Neuron (in vitro differentiated cells): ENCODE data around the gene SCN5A.
"Not testable (repeated sequence)": the region's sequence is repeated elsewhere in the genome, so short reads cannot be mapped to it uniquely, and the experiment has no call there.

Experiments
- H2AFZ ChIP-seq: one replicate; pipeline ENCODE4 v1.6.1; 2013; ENCODE audit warnings: low read depth, mild to moderate bottlenecking, inconsistent platforms, low read length, moderate library complexity
- H3K27me3 ChIP-seq: one replicate; pipeline ENCODE4 v1.6.1; 2013; ENCODE audit warnings: low read length; ENCODE audit not compliant: insufficient read depth
- H3K36me3 ChIP-seq: one replicate; pipeline ENCODE4 v1.6.1; 2013; ENCODE audit warnings: low read length; ENCODE audit not compliant: insufficient read depth
- H3K4me1 ChIP-seq: one replicate; pipeline ENCODE4 v1.6.1; 2013; ENCODE audit warnings: low read length; ENCODE audit not compliant: insufficient read depth
- H3K4me3 ChIP-seq: 2 replicates; pipeline ENCODE4 v1.5.1; 2013; ENCODE audit warnings: mild to moderate bottlenecking, low read length, moderate library complexity
- H3K9me3 ChIP-seq: one replicate; pipeline ENCODE4 v1.6.1; 2013; ENCODE audit warnings: low read length

SCN5A gene

GRCh38 chr3:38575279-38575843, 74.1 kb downstream of the SCN5A start:
- Histone ChIP-seq H2AFZ (no peak overlapping the region), H3K4me3 (no peak overlapping the region), H3K4me1 (no peaks in the 10 kb centered on the region), H3K9me3 (no peaks in the 10 kb centered on the region), H3K36me3 (no peaks in the 10 kb centered on the region), H3K27me3 (peaks cover 3% of the 10 kb centered on the region)

GRCh38 chr3:38574411-38575278, 74.8 kb downstream of the SCN5A start:
- H3K27me3 ChIP-seq: peaks cover 1% of the 10 kb centered on the region
- no peak overlapping the region for H2AFZ ChIP-seq

GRCh38 chr3:38573556-38573955, 75.9 kb downstream of the SCN5A start:
- Histone ChIP-seq H3K4me3 (no peak overlapping the region), H2AFZ (no peak overlapping the region), H3K4me1 (no peaks in the 10 kb centered on the region), H3K9me3 (no peaks in the 10 kb centered on the region), H3K27me3 (no peaks in the 10 kb centered on the region), H3K36me3 (no peaks in the 10 kb centered on the region)

More at GRCh38 chr3:38574411-38575278, 74.8 kb downstream of the SCN5A start:
- H3K9me3 ChIP-seq: no peaks in the 10 kb centered on the region
- no peaks in the 10 kb centered on the region for H3K4me1 ChIP-seq
- H3K4me3 ChIP-seq: no peak overlapping the region
- no peaks in the 10 kb centered on the region for H3K36me3 ChIP-seq

GRCh38 chr3:38573111-38573510, 76.4 kb downstream of the SCN5A start:
- Histone ChIP-seq H2AFZ (no peak overlapping the region), H3K4me1 (no peaks in the 10 kb centered on the region), H3K4me3 (no peak overlapping the region), H3K9me3 (no peaks in the 10 kb centered on the region), H3K27me3 (no peaks in the 10 kb centered on the region), H3K36me3 (no peaks in the 10 kb centered on the region)

GRCh38 chr3:38567498-38567897, 82.0 kb downstream of the SCN5A start:
- H3K36me3 ChIP-seq: no peaks in the 10 kb centered on the region

GRCh38 chr3:38566794-38567193, 82.7 kb downstream of the SCN5A start:
- H3K4me3 ChIP-seq, H3K36me3 ChIP-seq, H3K27me3 ChIP-seq, H2AFZ ChIP-seq, H3K9me3 ChIP-seq, H3K4me1 ChIP-seq: not testable (repeated sequence)

More at GRCh38 chr3:38567498-38567897, 82.0 kb downstream of the SCN5A start:
- H3K27me3 ChIP-seq: peaks cover 6% of the 10 kb centered on the region
- no peak overlapping the region for H3K4me3 ChIP-seq
- H2AFZ ChIP-seq: no peak overlapping the region
- no peaks in the 10 kb centered on the region for H3K9me3 ChIP-seq
- H3K4me1 ChIP-seq: no peaks in the 10 kb centered on the region

- Histone ChIP-seq H2AFZ (no peak overlapping the region), H3K27me3 (peaks cover 6% of the 10 kb centered on the region), H3K4me3 (no peak overlapping the region), H3K4me1 (no peaks in the 10 kb centered on the region), H3K9me3 (no peaks in the 10 kb centered on the region), H3K36me3 (no peaks in the 10 kb centered on the region)
Observed at GRCh38 chr3:38566215-38566528, 83.3 kb downstream of the SCN5A start.

GRCh38 chr3:38565339-38566214, 83.9 kb downstream of the SCN5A start:
- H3K4me3 ChIP-seq: no peak overlapping the region
- H3K36me3 ChIP-seq: no peaks in the 10 kb centered on the region
- H3K4me1 ChIP-seq: no peaks in the 10 kb centered on the region
- H2AFZ ChIP-seq: no peak overlapping the region
- H3K27me3 ChIP-seq: peaks cover 6% of the 10 kb centered on the region
- no peaks in the 10 kb centered on the region for H3K9me3 ChIP-seq

- no peaks in the 10 kb centered on the region for H3K9me3 ChIP-seq
- H3K27me3 ChIP-seq: peaks cover 6% of the 10 kb centered on the region
- no peak overlapping the region for H2AFZ ChIP-seq
- H3K4me3 ChIP-seq: no peak overlapping the region
- no peaks in the 10 kb centered on the region for H3K36me3 ChIP-seq
- H3K4me1 ChIP-seq: no peaks in the 10 kb centered on the region
Observed at GRCh38 chr3:38564631-38565338, 84.7 kb downstream of the SCN5A start.

- no peaks in the 10 kb centered on the region for H3K4me1 ChIP-seq
- H3K4me3 ChIP-seq: no peak overlapping the region
- no peaks in the 10 kb centered on the region for H3K9me3 ChIP-seq
- H3K36me3 ChIP-seq: no peaks in the 10 kb centered on the region
- peaks cover 6% of the 10 kb centered on the region for H3K27me3 ChIP-seq
- H2AFZ ChIP-seq: no peak overlapping the region
Observed at GRCh38 chr3:38563886-38564270, 85.6 kb downstream of the SCN5A start.

GRCh38 chr3:38563070-38563885, 86.2 kb downstream of the SCN5A start:
- peaks cover 6% of the 10 kb centered on the region for H3K27me3 ChIP-seq
- no peaks in the 10 kb centered on the region for H3K36me3 ChIP-seq
- H2AFZ ChIP-seq: no peak overlapping the region
- H3K4me1 ChIP-seq: no peaks in the 10 kb centered on the region
- no peaks in the 10 kb centered on the region for H3K9me3 ChIP-seq
- no peak overlapping the region for H3K4me3 ChIP-seq

GRCh38 chr3:38562467-38562925, 87.0 kb downstream of the SCN5A start:
- Histone ChIP-seq H2AFZ (no peak overlapping the region), H3K36me3 (no peaks in the 10 kb centered on the region), H3K27me3 (peaks cover 6% of the 10 kb centered on the region), H3K4me1 (no peaks in the 10 kb centered on the region), H3K9me3 (no peaks in the 10 kb centered on the region), H3K4me3 (no peak overlapping the region)
